ENCODE measurements around the gene DZIP1.

The DZIP1 gene

DNA sequence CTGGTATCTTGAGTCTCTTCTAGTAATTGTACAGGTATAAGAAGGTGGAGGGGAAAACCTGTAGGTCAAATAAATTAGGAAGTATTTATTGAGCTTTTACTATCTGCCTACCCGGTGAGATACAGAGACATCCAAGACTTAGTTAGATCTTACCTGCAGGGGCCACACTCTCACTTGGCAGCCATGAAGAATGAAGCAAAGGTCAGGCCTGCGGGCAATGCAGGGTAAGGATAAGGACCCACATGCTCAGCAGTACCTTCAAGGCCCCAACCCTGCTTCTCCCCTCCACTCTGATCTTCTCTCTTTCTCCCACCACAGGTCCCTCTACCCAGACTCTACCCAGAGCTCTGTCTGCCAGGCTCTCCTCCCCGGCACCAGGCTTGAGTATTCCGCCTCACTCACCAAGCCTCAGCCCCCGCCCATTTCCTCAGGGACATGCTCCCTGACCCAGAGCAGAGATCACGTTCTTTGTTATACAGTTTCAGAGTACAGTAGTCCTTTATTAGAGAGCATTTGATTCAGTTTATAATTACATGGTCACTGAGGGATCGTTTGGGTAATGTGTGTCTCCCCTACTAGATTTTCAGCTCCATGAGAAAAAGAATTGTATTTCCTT lies 110.9 kb downstream of the DZIP1 start:
- H3K9ac ChIP-seq (ENCODE audit: low read length): no peak overlapping the region
- no peak overlapping the region for H2AFZ ChIP-seq (ENCODE audit: low read depth, low read length, severe bottlenecking)
- no peak overlapping the region for H3K4me3 ChIP-seq (ENCODE audit: insufficient read depth, low read length, poor library complexity, severe bottlenecking)

DNA sequence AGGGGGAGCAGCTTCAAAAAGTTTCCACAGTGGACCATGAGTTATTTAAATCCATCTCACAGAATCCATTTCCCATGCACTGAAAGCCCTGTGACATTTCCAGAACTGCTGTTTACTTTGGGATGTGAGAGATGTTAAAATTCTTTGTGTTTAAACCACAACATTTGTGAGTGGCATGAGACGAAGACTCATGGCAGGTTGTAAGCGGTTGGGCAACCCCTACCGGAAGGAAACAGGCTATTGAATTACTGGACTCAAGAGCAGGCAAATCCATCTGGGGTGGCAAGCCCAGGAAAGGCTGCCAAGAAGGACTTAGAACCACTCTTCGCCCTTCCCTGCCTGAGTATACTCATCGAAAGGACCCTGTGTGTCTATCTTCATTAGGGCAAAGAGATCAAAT lies 114.3 kb downstream of the DZIP1 start:
- Histone ChIP-seq H4K20me1 (ENCODE audit: low read depth, low read length) (no peaks in the 10 kb centered on the region), H3K27ac (ENCODE audit: low read depth, low read length) (no peak overlapping the region), H3K79me2 (ENCODE audit: insufficient read depth, low read length) (no peaks in the 10 kb centered on the region), H3K27me3 (ENCODE audit: low read length) (no peaks in the 10 kb centered on the region), H3K9me3 (ENCODE audit: insufficient read depth, low read length) (0 out of 2 replicates have a peak, but pooled peaks cover 3% of the 10 kb centered on the region), H3K4me2 (ENCODE audit: low read depth, low read length, poor library complexity, severe bottlenecking) (no peak overlapping the region), H3K4me3 (ENCODE audit: insufficient read depth, low read length, poor library complexity, severe bottlenecking) (no peak overlapping the region), H2AFZ (ENCODE audit: low read depth, low read length, severe bottlenecking) (no peak overlapping the region), H3F3A (ENCODE audit: insufficient read depth) (no peaks in the 10 kb centered on the region), H3K9me2 (replicated peaks; ENCODE audit: insufficient read depth, low read length) (no peaks in the 10 kb centered on the region), H3K9ac (ENCODE audit: low read length) (no peak overlapping the region), H3K36me3 (ENCODE audit: low read length) (no peaks in the 10 kb centered on the region)
- TF ChIP-seq, protein P1, sequence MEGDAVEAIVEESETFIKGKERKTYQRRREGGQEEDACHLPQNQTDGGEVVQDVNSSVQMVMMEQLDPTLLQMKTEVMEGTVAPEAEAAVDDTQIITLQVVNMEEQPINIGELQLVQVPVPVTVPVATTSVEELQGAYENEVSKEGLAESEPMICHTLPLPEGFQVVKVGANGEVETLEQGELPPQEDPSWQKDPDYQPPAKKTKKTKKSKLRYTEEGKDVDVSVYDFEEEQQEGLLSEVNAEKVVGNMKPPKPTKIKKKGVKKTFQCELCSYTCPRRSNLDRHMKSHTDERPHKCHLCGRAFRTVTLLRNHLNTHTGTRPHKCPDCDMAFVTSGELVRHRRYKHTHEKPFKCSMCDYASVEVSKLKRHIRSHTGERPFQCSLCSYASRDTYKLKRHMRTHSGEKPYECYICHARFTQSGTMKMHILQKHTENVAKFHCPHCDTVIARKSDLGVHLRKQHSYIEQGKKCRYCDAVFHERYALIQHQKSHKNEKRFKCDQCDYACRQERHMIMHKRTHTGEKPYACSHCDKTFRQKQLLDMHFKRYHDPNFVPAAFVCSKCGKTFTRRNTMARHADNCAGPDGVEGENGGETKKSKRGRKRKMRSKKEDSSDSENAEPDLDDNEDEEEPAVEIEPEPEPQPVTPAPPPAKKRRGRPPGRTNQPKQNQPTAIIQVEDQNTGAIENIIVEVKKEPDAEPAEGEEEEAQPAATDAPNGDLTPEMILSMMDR (IDR thresholded peaks at IDR 0.05; ENCODE audit: insufficient read depth, low read length, poor library complexity, severe bottlenecking): no peak
- no peak for TF ChIP-seq EZH2phosphoT487 (conservative IDR thresholded peaks at IDR 0.05; ENCODE audit: low read length)

More for the DNA sequence above, 110.9 kb downstream of the DZIP1 start:
- Histone ChIP-seq H4K20me1 (ENCODE audit: low read depth, low read length) (no peaks in the 10 kb centered on the region), H3K27ac (ENCODE audit: low read depth, low read length) (no peak overlapping the region), H3K4me2 (ENCODE audit: low read depth, low read length, poor library complexity, severe bottlenecking) (no peak overlapping the region), H3K36me3 (ENCODE audit: low read length) (no peaks in the 10 kb centered on the region), H3K9me3 (ENCODE audit: insufficient read depth, low read length) (0 out of 2 replicates have a peak, but pooled peaks cover 3% of the 10 kb centered on the region), H3K27me3 (ENCODE audit: low read length) (no peaks in the 10 kb centered on the region), H3K79me2 (ENCODE audit: insufficient read depth, low read length) (no peaks in the 10 kb centered on the region), H3F3A (ENCODE audit: insufficient read depth) (no peaks in the 10 kb centered on the region), H3K9me2 (replicated peaks; ENCODE audit: insufficient read depth, low read length) (no peaks in the 10 kb centered on the region)
- TF ChIP-seq EZH2phosphoT487 (conservative IDR thresholded peaks at IDR 0.05; ENCODE audit: low read length): no peak
- TF ChIP-seq, protein P1 (IDR thresholded peaks at IDR 0.05; ENCODE audit: insufficient read depth, low read length, poor library complexity, severe bottlenecking): no peak

Measured in SU-DHL-6 (cell line).